ENCODE measurements around the gene LAMB4.
"Not testable (repeated sequence)": the region's sequence is repeated elsewhere in the genome, so short reads cannot be mapped to it uniquely, and the experiment has no call there.

The LAMB4 gene

GRCh38 chr7:108048422-108048821 is 81.7 kb downstream of the LAMB4 start:
- no peak for DNase-seq (ENCODE audit: low read depth in 2 of 2)

DNA sequence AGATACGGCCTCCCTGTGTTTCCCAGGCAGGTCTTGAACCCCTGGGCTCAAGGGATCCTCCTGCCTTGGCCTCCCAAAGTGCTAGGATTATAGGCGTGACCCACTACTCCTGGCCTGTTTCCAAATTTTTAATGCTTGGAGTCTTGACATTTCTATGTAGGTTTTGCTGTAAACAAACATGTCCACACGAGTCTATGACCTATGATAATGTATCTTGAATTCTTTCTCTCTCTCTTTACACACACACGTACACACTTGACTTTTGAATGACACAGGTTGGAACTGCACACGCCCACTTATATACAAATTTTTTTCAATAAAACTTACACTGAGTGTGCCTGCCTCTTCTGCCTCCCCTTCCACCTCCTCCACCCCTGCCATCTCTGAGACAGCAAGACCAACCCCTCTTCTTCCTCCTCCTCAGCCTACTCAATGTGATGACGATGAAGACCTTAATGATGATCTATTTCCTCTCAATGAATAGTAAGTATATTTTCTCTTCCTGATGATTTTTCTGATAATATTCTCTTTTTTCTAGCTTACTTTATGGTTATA is 83.1 kb downstream of the LAMB4 start:
- DNase-seq (ENCODE audit: low read depth in 2 of 2): no peak

GRCh38 chr7:108045669-108046068 is 84.5 kb downstream of the LAMB4 start:
- no peak for DNase-seq (ENCODE audit: low read depth in 2 of 2)

DNA sequence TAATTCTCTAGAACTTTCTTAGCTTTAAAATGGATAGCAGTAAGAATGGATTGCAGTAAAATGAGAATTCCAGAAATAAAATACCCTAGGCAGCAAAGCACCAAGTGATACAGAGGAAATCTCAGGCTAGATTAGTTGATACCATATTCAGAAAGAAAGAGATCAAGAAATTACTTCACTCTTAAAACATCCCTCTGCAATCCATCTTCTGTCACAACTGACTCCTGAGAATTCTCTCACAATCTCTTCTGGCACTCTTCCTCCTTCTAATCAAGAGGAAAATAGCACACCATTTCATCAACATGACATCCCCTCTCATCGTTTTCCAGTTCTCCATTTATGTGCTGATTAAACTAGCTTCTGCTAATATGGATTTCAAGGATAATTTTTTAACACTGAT is 85.0 kb downstream of the LAMB4 start:
- no peak for DNase-seq (ENCODE audit: low read depth in 2 of 2)

DNA sequence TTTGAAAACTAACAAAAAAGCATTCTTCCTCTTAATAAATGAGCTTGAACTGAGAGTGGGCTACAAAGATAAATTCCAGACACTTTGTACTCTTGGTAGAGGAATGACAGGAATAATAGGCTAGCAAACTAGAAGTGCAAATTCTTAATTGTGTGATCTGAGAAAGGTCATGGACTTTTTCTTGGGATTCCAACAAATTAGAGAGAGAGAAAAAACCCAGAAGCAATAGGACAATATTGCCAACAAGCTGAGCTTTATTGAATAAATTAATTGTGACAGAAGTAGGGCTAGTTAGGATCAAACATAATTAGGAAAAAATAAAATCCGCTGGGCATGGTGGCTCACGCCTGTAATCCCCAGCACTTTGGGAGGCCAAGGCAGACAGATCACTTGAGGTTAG is 85.8 kb downstream of the LAMB4 start:
- no peak for DNase-seq (ENCODE audit: low read depth in 2 of 2)

GRCh38 chr7:108038986-108039385 is 91.2 kb downstream of the LAMB4 start:
- DNase-seq (ENCODE audit: low read depth in 2 of 2): no peak

GRCh38 chr7:108037741-108038140 is 92.4 kb downstream of the LAMB4 start:
- no peak for DNase-seq (ENCODE audit: low read depth in 2 of 2)

DNA sequence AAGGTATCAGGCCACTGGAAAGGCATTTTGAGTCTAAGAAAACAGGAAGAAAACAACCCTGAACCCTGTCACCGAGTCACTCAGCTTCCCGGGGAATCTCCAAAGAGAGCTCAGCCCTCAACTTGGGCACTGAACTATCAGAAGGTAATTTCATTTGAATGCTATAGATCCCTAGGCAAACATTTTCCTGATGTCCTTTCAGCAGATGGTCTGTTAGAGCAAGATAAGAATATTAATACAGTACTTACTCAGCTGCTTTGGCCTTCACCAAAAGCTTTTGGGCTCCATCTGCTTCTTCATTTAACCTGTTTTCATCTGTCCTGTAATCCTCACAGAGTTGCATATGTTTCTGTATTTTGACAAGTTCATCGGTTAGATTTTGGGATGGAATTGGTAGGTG is 93.0 kb downstream of the LAMB4 start:
- no peak for DNase-seq (ENCODE audit: low read depth in 2 of 2)

GRCh38 chr7:108034586-108034985 is 95.6 kb downstream of the LAMB4 start:
- no peak for DNase-seq (ENCODE audit: low read depth in 2 of 2)

DNA sequence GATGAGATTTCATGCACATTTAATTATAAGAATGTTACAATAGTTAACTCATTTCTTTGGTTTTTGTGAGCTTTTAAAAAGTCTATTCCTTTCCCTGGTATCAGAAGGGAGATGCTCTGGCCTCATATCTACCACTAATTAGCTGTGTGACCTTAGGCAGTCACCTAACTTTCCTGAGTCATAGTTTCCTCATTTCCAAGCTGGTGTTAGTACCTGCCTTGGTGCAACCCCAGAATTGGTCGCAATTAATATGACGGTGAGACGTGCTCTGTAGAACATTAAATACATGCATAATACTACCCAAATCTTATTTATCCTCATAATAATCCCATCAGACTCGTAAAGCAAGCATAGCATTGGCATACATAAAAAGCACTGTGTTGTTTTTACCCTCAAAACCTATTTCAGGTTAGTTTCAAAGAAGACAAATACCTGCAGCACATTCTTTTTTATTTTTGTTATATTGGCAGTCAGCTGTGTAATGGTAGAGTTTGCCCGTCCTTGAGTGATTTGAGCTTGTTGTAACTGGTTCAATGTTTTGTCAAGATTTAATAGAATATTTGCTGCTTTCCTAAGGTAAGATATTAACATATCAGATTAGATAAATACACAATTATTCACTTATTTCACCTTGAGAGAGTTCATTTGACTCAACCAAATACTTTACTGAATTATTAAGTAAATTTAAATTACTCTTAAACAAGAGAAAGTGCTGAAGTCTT is 96.2 kb downstream of the LAMB4 start:
- no peak for DNase-seq (ENCODE audit: low read depth in 2 of 2)

DNA sequence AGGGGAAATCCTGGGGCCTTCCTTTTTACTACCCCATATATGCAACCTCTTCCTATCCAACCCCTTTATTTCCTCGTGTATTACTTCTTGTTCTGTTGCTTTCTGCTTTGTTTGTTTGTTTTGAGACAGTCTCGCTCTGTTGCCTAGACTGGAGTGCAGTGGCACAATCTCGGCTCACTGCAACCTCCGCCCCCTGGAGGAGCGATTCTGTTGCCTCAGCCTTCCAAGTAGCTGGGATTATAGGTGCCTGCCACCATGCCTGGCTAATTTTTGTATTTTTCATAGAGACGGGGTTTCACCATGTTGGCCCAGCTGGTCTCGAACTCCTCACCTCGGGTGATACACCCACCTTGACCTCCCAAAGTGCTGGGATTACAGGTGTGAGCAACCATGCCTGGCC is 96.9 kb downstream of the LAMB4 start:
- not testable (repeated sequence) for DNase-seq (ENCODE audit: low read depth in 2 of 2)

DNA sequence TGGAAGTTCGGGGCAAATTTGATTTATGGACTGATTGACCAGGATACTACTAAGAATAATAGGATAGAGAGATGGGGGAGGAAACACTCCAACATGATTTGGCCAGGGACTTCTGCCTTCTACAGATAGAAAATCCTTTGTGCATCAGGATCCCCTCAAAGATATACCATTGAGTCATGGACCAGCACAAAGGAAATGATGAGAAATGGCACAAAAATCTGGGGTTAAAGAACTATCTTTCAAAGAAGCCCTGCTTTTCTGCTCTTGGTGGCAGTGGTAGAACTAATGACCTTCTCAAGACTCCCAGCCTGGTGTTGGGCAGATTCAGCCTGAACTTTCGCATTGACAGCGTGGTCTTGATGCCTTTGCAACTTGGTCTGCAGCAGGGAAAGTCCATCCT is 99.6 kb downstream of the LAMB4 start:
- no peak for DNase-seq (ENCODE audit: low read depth in 2 of 2)

DNA sequence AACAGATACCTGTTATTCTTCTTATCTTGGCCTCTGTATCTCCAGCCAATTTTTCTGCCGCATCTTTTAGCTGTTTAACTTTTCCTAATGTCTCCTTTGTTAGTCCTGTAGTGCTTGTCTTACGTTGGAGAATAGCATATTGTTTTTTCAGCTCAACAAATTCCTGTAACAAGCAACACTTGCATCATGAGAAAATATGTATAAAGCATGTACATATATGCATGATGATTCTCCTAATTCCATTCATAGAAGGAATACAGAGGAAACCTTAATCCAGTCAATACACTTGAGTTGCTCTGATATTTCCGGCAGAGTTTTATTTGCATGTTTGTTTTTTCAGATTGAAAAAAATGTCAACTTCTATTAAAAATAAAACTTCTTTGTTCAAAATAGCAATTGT is 101.1 kb downstream of the LAMB4 start:
- no peak for DNase-seq (ENCODE audit: low read depth in 2 of 2)

DNA sequence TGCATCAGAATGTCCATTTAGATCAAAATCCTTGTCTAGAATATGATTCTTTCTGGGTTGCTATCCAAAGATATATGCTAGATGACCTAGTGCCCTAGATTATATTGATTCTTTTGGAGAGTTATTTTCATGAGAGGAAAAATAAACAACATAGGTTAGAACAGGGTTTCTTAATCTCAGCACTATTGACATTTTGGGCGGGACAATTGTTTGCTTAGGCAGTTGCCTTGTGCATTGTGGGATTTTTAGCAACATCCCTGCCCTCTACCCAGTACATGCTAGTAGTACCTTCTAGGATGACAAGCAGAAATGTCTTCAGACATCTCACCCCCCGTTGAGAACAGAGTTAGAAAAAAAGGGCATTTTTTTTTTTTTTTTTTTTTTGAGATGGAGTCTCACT is 102.0 kb downstream of the LAMB4 start:
- DNase-seq (ENCODE audit: low read depth in 2 of 2): no peak

DNA sequence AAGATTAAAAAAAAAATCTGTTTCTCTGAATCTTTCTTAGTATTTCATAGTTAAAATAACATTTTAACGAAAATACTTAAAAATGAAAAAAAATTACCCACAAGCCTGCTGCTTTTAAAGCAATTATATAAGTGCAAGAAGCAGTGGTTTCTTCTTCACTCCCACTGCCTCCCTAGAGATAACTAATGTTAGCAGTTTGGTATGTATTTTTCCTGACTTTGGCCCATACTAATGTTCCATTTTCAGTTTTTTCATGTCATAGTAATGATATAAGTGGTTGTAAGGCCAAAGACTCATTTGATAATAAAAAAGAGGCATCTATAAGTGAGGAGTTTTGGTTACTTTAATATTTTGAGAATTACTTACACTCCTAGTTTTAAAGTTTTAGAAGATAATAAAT is 102.9 kb downstream of the LAMB4 start:
- DNase-seq (ENCODE audit: low read depth in 2 of 2): no peak

DNA sequence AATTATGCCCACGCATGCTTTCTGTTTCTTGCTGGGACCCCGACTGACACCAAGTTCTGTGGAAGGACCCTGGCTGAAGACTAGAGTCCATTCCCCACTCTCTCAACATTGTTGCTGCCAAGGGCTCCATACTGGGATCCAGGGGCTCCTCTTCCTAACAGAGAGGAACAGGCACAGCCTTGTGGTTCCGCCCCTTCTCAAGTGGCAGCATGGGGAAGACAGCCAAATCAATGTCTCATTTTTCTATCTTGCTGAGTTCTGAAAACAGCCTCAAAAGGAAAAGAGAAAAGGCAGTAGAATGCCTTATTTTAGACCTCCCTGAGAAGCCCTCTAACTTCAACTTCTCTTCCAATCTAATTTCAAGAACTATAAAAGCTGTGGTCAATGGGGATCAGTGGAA is 103.5 kb downstream of the LAMB4 start:
- DNase-seq (ENCODE audit: low read depth in 2 of 2): no peak

GRCh38 chr7:108026116-108026515 is 104.0 kb downstream of the LAMB4 start:
- DNase-seq (ENCODE audit: low read depth in 2 of 2): no peak

DNA sequence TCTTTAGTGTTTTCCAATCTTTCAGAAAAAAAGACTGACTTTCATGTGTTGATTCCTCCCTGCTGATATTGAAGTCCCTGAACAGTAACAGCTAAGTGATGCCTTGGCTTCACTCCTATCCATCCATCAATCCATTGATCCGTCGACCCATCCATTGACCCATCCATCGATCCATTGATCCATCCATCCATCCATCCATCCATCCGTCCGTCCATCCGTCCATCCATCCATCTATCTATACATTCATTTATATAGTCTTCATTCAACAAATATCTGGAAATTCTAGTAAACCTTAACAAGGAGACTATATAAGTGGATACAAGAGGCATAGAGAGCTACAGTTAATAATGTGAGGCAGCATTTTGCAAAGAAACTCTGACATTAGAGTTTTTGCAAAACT is 105.6 kb downstream of the LAMB4 start:
- DNase-seq (ENCODE audit: low read depth in 2 of 2): no peak

DNA sequence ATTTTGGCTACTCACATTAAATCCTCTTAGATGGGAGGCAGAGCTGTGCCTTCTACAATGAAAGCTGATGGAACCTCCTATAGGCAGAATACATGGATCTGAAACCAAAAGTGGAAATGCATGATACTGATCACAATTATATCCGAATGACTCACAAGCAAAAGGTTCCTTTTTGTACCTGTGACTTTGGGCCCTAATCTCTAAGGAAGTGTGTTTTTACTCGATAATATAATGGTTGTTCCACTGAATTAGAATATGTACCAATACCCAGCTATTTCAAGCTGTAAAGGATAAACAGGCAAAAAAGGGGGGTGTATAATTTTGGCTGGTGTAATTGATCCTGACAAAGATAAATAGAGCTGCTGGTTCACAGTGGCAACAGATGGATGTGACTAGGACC is 109.6 kb downstream of the LAMB4 start:
- DNase-seq (ENCODE audit: low read depth in 2 of 2): no peak

DNA sequence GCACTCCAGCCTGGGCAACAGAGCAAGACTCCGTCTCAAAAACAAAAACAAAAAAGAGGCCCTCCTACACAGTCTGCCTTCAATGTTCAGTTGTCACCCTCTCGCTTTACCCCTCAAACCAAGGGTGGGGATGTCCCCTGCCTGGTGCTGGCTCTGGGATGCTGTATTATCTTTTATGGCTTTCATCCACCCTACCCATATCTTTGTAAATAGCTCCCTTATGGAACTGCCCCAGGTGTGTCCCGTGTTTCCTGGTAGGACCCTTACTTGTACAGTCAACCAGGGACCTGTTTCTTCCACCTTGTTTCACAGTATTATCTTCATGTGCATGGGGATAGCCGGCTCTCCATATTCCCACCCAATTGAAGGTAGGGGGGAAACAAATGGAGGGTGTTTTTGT is 111.5 kb downstream of the LAMB4 start:
- no peak for DNase-seq (ENCODE audit: low read depth in 2 of 2)

GRCh38 chr7:108017776-108018151 is 112.4 kb downstream of the LAMB4 start:
- no peak for DNase-seq (ENCODE audit: low read depth in 2 of 2)

DNA sequence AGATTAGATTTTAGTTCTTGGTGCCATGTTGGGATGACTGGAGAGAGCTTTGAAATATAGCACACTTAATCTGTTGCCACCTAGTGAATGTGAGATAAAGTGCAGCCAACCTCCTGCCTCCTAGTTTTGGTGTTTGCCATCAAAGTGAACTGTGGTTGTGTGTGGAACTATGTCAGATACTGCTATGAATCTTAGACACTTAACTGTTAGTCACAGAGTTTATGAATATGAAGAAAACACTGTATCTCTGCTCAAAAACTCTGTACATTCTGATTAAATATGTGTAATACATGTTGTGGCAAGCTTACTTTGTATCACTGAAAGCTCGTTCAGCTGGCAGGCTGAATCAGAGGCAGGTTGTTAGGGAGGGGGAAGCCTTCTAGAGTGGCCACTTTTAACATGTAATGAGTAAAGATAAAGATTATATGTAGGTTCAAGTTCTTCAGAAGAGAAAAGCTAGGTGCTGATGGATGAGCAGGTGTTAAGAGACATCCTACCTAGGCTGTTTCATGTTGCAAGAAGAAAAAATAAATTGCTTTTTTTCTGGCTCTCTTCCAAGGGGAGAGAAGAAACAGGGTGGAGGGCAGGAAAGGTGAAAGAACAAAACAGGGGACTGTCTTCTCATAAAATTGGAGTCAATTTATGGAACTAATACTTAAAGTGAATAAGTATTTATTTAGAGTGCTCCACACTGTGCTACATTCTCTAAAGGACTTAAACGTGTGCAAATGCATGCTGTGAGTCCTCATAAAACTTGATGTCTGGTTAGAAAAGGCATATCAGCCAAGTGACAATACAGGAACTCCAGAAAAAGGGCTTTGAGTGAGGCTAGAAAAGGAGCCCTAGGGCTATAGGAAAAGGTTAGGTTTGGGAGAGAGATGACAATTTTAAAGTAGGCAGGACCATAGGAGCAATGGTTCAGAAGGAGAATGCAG is 113.1 kb downstream of the LAMB4 start:
- no peak for DNase-seq (ENCODE audit: low read depth in 2 of 2)

DNA sequence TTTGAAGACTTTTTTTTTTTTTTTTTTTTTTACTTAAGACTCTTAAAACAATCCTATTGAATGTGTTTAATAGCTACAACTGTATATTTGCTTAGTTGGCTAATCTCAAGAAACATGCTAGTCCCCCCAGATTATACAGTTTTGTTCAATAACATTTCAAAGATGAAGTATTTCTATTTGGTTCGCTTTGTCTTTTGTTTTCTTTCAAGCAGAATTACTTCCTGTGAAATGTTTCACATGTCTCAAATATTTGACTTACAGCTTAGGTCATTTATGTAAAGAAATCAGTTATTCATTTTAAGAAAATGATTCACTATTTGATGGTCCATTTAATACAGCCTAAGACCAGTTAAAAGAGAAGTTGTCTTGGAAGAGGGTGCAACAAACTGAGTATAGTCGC is 114.4 kb downstream of the LAMB4 start:
- no peak for DNase-seq (ENCODE audit: low read depth in 2 of 2)

Data from stimulated activated CD4-positive, alpha-beta T cell treated with anti-CD3 and anti-CD28 coated beads, Interleukin-15, amount 100 ng/mL, for 48 hours (primary cell).